Upper lobe of left lung (tissue), 6 donors: Measurements from ENCODE around the gene TLR3. TPM values are rescaled to one million over a fixed set of nuclear protein-coding genes. Genes with fewer than 3 reads are reported as not detected.
A peak's percentile ranks its signal among the peaks of the same experiment; 100 is the strongest.

Experiments used
- ATAC-seq, 2 donors: fragments of 200-7000 bp; cut with Tn5 transposase; one replicate each; pipeline ENCODE4 v1.9.1; 2022; ENCODE audit warnings: mild to moderate bottlenecking in 2 of 2, moderate library complexity in 2 of 2; ENCODE audit not compliant: low FRiP score in 2 of 2
- DNase-seq, 2 donors: peaks; one replicate each; pipeline ENCODE4 v3.0.0-alpha.2; 2019 to 2020
- H3K27ac ChIP-seq, 4 donors: fragments of 200-600 bp; sonication (generic); one replicate each; pipeline ENCODE4 v1.5.1; 2016 to 2019
- H3K27me3 ChIP-seq, 4 donors: fragments of 200-600 bp; sonication (generic); one replicate each; pipeline ENCODE4 v1.5.1; 2017 to 2019
- H3K36me3 ChIP-seq, 4 donors: fragments of 200-600 bp; sonication (generic); one replicate each; pipeline ENCODE4 v1.5.1; 2016 to 2019
- H3K4me1 ChIP-seq, 4 donors: fragments of 200-600 bp; sonication (generic); one replicate each; pipeline ENCODE4 v1.5.1; 2018 to 2019
- H3K4me3 ChIP-seq, 4 donors: fragments of 200-600 bp; sonication (generic); one replicate each; pipeline ENCODE4 v1.5.1; 2017 to 2019; ENCODE audit warnings: mild to moderate bottlenecking in 2 of 4, moderate library complexity in 1 of 4
- H3K9me3 ChIP-seq, 4 donors: fragments of 200-600 bp; sonication (generic); one replicate each; pipeline ENCODE4 v1.5.1; 2018 to 2019
- EP300 ChIP-seq, 4 donors: sonication (generic); formaldehyde crosslinking; IDR thresholded peaks; one replicate each; pipeline ENCODE4 v1.5.1; 2017; ENCODE audit warnings: antibody characterized with exemption in 4 of 4, control low read depth in 2 of 4
- POLR2A ChIP-seq, 4 donors: fragments of 450-650 bp; IDR thresholded peaks; one replicate each; pipeline ENCODE4 v1.5.1; 2016 to 2017; ENCODE audit warnings: antibody characterized with exemption in 4 of 4, mild to moderate bottlenecking in 2 of 4
- POLR2AphosphoS5 ChIP-seq, 2 donors: sonication (generic); formaldehyde crosslinking; IDR thresholded peaks; one replicate each; pipeline ENCODE4 v1.5.1; 2017; ENCODE audit warnings: antibody characterized with exemption in 2 of 2
- WGBS, 2 donors: methylation state at CpG; one replicate each; pipeline ENCODE4 v1.1.5; 2017 to 2018; 5-methylcytosine and 5-hydroxymethylcytosine counted together
- total RNA-seq, 6 donors: library from RNA; depleted of rRNA in 4 of 6; stranded (reverse); fragments of >200 nt in 4 of 6; gene quantifications; one replicate each; pipeline versions ENCODE4 v1.1.0 to v1.2.1, GENCODE V29; 2016 to 2021
- TF ChIP-seq, protein P1 (sequence below), 6 experiments: fragments of 450-650 bp in 4 of 6; fragments of 200-600 bp in 2 of 6; sonication (generic) in 2 of 6; IDR thresholded peaks; one replicate each; pipeline ENCODE4 v1.5.1; 2016 to 2019; ENCODE audit warnings: antibody characterized with exemption in 6 of 6
- donor health status: DM: no; HTN: no; CAD: no; lungs with moderate emphysema.
- donor health status: DM: no; HTN: yes; CAD: no; lungs with severe emphysema.

TLR3 gene
- total RNA-seq, 6 donors from 2014 or later: 1.9 to 20.0 (median 14.4) TPM

DNA sequence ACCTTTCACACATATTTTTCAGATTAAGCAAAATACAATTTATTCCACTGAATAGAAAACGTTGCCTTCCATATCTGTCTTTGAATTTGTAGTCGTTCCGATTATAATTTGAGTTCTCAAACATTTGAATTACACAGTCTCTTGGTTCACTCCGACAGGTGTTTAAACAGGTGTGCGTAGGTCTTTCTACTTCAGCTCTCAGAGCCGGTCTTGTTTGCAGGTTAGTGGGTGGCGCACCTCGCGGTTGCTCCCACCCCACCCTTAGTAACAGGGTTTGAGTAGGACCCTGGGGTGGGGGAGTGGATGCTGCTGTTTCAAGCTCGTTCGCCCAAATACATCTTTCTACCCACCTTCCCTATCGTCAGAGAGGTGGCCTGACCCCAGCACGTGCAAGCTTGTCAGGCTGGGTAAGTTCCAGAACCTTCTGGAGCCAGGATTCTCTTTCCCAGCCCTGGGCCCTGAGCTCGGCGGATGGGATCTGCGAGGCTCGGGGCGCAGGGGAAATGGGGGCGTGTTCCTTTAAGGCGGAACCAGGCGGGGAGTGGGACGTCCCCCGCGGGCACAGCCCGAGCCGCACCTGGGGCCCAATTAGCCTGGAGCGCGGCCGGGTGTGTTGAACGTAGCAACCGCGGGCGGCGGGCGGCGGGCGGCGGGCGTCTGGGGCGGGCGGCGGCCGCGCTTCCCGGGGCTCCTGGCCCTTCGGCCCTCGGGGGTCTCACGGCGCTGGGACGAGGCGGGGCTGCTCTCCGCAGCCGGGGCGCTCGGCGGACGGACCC, 35.3 kb downstream of the TLR3 start, which contains the start of gene FAM149A:
Gene FAM149A (plus strand): TSS at position 591 of the 776 bp plus-strand sequence.
- WGBS, 2 donors: 34 to 45% methylated on average over 18 to 22 of the region's 57 CpGs
- DNase-seq (peak; percentile 85 to 90), ATAC-seq (peak; percentile 66 to 85)
- TF ChIP-seq POLR2A (IDR thresholded peaks at IDR 0.05) (peak in 2 of 4 donors; percentile 61 to 69), POLR2AphosphoS5 (IDR thresholded peaks at IDR 0.05) (peak in 1 of 2 donors; percentile 59), EP300 (IDR thresholded peaks at IDR 0.05) (no peak)
- TF ChIP-seq, protein P1, sequence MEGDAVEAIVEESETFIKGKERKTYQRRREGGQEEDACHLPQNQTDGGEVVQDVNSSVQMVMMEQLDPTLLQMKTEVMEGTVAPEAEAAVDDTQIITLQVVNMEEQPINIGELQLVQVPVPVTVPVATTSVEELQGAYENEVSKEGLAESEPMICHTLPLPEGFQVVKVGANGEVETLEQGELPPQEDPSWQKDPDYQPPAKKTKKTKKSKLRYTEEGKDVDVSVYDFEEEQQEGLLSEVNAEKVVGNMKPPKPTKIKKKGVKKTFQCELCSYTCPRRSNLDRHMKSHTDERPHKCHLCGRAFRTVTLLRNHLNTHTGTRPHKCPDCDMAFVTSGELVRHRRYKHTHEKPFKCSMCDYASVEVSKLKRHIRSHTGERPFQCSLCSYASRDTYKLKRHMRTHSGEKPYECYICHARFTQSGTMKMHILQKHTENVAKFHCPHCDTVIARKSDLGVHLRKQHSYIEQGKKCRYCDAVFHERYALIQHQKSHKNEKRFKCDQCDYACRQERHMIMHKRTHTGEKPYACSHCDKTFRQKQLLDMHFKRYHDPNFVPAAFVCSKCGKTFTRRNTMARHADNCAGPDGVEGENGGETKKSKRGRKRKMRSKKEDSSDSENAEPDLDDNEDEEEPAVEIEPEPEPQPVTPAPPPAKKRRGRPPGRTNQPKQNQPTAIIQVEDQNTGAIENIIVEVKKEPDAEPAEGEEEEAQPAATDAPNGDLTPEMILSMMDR (IDR thresholded peaks at IDR 0.05): no peak
- peaks cover 9 to 23% (median 11%) of the 10 kb centered on the region in 4 donors for H3K4me1 ChIP-seq
- H3K27ac ChIP-seq: peak within 1 kb of the TSS; percentile 70 to 86 (median 76)
- no peaks in the 10 kb centered on the region for H3K36me3 ChIP-seq
- no peaks in the 10 kb centered on the region for H3K9me3 ChIP-seq
- peak within 1 kb of the TSS; percentile 72 to 77 (median 74) for H3K4me3 ChIP-seq
- H3K27me3 ChIP-seq: peaks cover 0 to 10% (median 7%) of the 10 kb centered on the region in 4 donors

DNA sequence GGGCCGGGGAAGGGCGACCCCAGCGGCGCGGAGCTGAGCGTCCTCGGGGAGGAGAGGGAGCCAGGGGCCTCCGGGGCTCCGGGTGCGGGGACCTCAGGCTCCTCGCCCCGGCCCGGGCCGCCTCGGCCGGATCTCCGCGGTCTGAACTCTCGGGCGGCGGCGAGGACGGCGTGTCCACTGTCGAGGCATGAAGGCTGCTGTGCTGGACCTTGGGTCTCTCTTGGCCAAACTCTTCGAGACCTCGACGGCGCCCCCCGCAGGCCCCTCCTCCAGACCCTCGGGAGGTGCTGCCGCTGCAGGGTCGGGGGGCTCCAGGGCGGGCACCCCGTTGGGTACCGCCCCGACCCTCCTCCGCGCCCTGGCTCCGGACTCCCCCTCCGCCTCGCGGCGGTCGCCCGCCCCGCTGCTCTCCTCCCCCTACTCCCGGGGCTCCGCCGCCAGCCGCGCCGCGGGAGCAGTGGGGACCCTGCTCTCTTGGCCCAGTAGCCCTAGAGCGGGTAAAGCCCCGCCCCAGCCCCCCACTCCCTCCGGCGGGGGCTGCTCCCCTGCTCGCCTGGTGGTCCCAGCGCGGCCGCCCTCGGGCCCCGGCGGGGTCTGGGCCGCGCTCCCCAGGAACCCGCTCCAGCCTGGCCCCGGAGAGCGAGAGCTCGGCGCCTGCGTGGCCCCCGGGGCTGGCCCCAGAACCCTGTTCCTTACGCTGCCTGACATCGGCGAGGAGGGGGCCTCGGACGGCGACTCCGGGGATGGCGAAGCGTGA, 36.1 kb downstream of the TLR3 start:
- no peaks in the 10 kb centered on the region for H3K9me3 ChIP-seq
- DNase-seq (peak; percentile 25 to 87), ATAC-seq (peak; percentile 41 to 67)
- peaks cover 9 to 23% (median 11%) of the 10 kb centered on the region in 4 donors for H3K4me1 ChIP-seq
- no peaks in the 10 kb centered on the region for H3K36me3 ChIP-seq
- no peak for TF ChIP-seq EP300 (IDR thresholded peaks at IDR 0.05)
- TF ChIP-seq POLR2AphosphoS5 (IDR thresholded peaks at IDR 0.05): no peak
- TF ChIP-seq, protein P1 (IDR thresholded peaks at IDR 0.05): no peak
- TF ChIP-seq POLR2A (IDR thresholded peaks at IDR 0.05): no peak
- WGBS, 2 donors: 1% methylated on average over 16 of the region's 83 CpGs; no CpG with 5 or more reads in 1 of the 2 donors
- peak overlapping the region; percentile 70 to 86 (median 76) for H3K27ac ChIP-seq
- peaks cover 0 to 10% (median 7%) of the 10 kb centered on the region in 4 donors for H3K27me3 ChIP-seq
- H3K4me3 ChIP-seq: peak overlapping the region; percentile 72 to 77 (median 74)

GRCh38 chr4:186105647-186106321, 36.8 kb downstream of the TLR3 start:
- H3K4me3 ChIP-seq: peak overlapping the region; percentile 72 to 77 (median 74)
- TF ChIP-seq EP300 (IDR thresholded peaks at IDR 0.05): peak in 1 of 4 donors; percentile 17
- no peak for TF ChIP-seq POLR2A (IDR thresholded peaks at IDR 0.05)
- TF ChIP-seq POLR2AphosphoS5 (IDR thresholded peaks at IDR 0.05): peak in 1 of 2 donors; percentile 38
- H3K9me3 ChIP-seq: no peaks in the 10 kb centered on the region
- ATAC-seq (peak; percentile 52 to 73), DNase-seq (peak in 1 of 2 donors; percentile 31)
- H3K27me3 ChIP-seq: peaks cover 0 to 10% (median 7%) of the 10 kb centered on the region in 4 donors
- H3K36me3 ChIP-seq: no peaks in the 10 kb centered on the region
- peaks cover 9 to 23% (median 11%) of the 10 kb centered on the region in 4 donors for H3K4me1 ChIP-seq
- peak overlapping the region; percentile 70 to 86 (median 76) for H3K27ac ChIP-seq
- WGBS, 2 donors: 21 to 29% methylated on average over 14 to 17 of the region's 17 CpGs

DNA sequence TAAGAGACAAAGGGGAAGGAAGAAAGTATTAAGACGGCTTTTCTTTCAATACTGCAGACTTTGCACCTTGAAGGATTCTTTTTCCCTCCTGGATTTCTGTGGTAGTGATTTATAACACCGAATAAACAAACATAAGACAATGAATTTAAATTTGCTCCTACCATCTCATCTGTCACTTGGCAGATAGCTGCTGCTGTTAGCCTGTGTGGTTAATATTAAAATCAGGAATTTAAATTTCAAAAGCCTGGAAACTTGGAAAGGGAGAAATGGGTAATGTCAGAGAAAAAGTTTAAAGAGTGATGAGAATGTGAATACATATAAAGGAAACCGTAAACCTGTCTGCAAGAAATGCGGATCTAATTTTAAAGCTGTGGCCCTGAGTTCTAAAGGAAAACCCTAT, 39.0 kb downstream of the TLR3 start:
- Histone ChIP-seq H3K27me3 (peaks cover 0 to 10% (median 7%) of the 10 kb centered on the region in 4 donors), H3K27ac (no peak overlapping the region), H3K4me1 (peaks cover 9 to 23% (median 11%) of the 10 kb centered on the region in 4 donors), H3K36me3 (no peaks in the 10 kb centered on the region), H3K4me3 (no peak overlapping the region), H3K9me3 (no peaks in the 10 kb centered on the region)
- DNase-seq (no peak), ATAC-seq (no peak)
- WGBS, 2 donors: 76 to 77% methylated on average over 4 of the region's 4 CpGs
- no peak for TF ChIP-seq EP300 (IDR thresholded peaks at IDR 0.05)
- no peak for TF ChIP-seq POLR2A (IDR thresholded peaks at IDR 0.05)
- TF ChIP-seq, protein P1 (IDR thresholded peaks at IDR 0.05): no peak
- TF ChIP-seq POLR2AphosphoS5 (IDR thresholded peaks at IDR 0.05): no peak
